HG03378 (cell line): ENCODE data around the gene GRAMD2A.

Experiments used
- ATAC-seq: cut with Tn5 transposase; IDR thresholded peaks from one replicate; pipeline ENCODE4 v1.9.1; 2021; ENCODE audit warnings: mild to moderate bottlenecking, moderate library complexity; ENCODE audit not compliant: unreplicated experiment

The GRAMD2A gene

GRCh38 chr15:72140088-72140487 is 57.5 kb downstream of the GRAMD2A start:
- ATAC-seq = no peak

GRCh38 chr15:72139667-72140066 is 57.9 kb downstream of the GRAMD2A start:
- ATAC-seq = no peak

GRCh38 chr15:72136170-72137051 is 61.2 kb downstream of the GRAMD2A start:
- ATAC-seq = no peak

GRCh38 chr15:72135719-72136118 is 61.9 kb downstream of the GRAMD2A start:
- ATAC-seq = no peak

GRCh38 chr15:72133211-72133610 is 64.4 kb downstream of the GRAMD2A start:
- no peak for ATAC-seq

- ATAC-seq = no peak
Measured at GRCh38 chr15:72131922-72132321, 65.7 kb downstream of the GRAMD2A start.

GRCh38 chr15:72130272-72130671 is 67.3 kb downstream of the GRAMD2A start:
- no peak for ATAC-seq

- ATAC-seq = no peak
Measured at GRCh38 chr15:72128359-72128758, 69.2 kb downstream of the GRAMD2A start.

GRCh38 chr15:72127724-72128322 is 69.8 kb downstream of the GRAMD2A start:
- ATAC-seq = no peak

GRCh38 chr15:72124218-72124617 is 73.4 kb downstream of the GRAMD2A start:
- no peak for ATAC-seq

GRCh38 chr15:72118017-72118978 is 79.3 kb downstream of the GRAMD2A start, which contains the start of the genes MYO9A and SENP8:
MYO9A (minus strand) TSS chr15:72118150; CDS start chr15:72046563, 71,587 bp downstream.
SENP8 (plus strand) TSS chr15:72118403; CDS start chr15:72139624, 21,221 bp downstream.
- peak; percentile 66 for ATAC-seq

- peak; percentile 42 for ATAC-seq
Measured at GRCh38 chr15:72117486-72118016, 80.0 kb downstream of the GRAMD2A start.

- ATAC-seq = no peak
Measured at GRCh38 chr15:72116731-72117485, 80.7 kb downstream of the GRAMD2A start.

GRCh38 chr15:72113347-72114031 is 84.1 kb downstream of the GRAMD2A start:
- no peak for ATAC-seq

- no peak for ATAC-seq
Measured at GRCh38 chr15:72112805-72113204, 84.8 kb downstream of the GRAMD2A start.

GRCh38 chr15:72112116-72112515 is 85.5 kb downstream of the GRAMD2A start:
- ATAC-seq = no peak

GRCh38 chr15:72110355-72110754 is 87.2 kb downstream of the GRAMD2A start:
- no peak for ATAC-seq
